HUES64 (cell line): Measurements from ENCODE around the gene SRL.

Experiments
- H3K27ac ChIP-seq: 2 replicates; pipeline ENCODE4 v1.7.0; 2013; ENCODE audit warnings: low read depth, low read length, inconsistent platforms
- H3K27me3 ChIP-seq: 2 replicates; pipeline ENCODE4 v1.6.1; 2013; ENCODE audit warnings: mild to moderate bottlenecking, low read length; ENCODE audit not compliant: insufficient read depth
- H3K36me3 ChIP-seq: 2 replicates; pipeline ENCODE4 v1.6.1; 2013; ENCODE audit warnings: mild to moderate bottlenecking, low read length; ENCODE audit not compliant: insufficient read depth
- H3K4me1 ChIP-seq: 2 replicates; pipeline ENCODE4 v1.6.1; 2013; ENCODE audit warnings: mild to moderate bottlenecking, low read length, moderate library complexity; ENCODE audit not compliant: insufficient read depth
- H3K4me3 ChIP-seq: 2 replicates; pipeline ENCODE4 v1.5.1; 2013; ENCODE audit warnings: mild to moderate bottlenecking, low read length, moderate library complexity
- H3K9ac ChIP-seq: 2 replicates; pipeline ENCODE4 v1.6.1; 2013; ENCODE audit warnings: mild to moderate bottlenecking, low read depth, low read length
- H3K9me3 ChIP-seq: 2 replicates; pipeline ENCODE4 v1.6.1; 2013; ENCODE audit warnings: low read depth, low read length; ENCODE audit not compliant: insufficient read depth
- WGBS: fragments of 150-250, 120-280 bp; methylation state at CpG from one replicate; pipeline ENCODE4 v1.1.7; 2013; ENCODE audit warnings: missing lambda C conversion rate; 5-methylcytosine and 5-hydroxymethylcytosine counted together

SRL gene

DNA sequence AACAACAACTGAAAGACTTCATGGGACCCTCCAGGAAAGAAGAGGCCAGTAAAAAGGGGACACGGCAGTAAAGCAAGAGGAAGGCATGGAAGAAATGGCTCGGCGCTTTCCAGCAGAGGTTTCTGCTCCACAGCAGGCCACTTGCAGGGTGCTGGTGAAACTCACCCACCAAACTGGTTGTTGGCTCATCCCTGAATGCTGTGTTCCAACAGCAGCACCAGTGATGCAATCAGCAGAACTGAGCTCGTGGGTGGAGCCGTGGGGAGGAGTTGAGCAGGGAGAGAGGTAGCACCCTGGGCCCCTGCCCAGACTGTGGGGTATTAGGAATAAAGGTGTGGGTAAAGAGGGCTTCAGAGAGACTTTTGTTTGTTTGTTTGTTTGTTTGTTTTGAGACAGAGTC is 62.9 kb downstream of the SRL start:
- Histone ChIP-seq H3K36me3 (no peaks in the 10 kb centered on the region), H3K4me1 (peaks cover 6% of the 10 kb centered on the region; the same call in 1 of the 2 replicates), H3K9ac (no peak overlapping the region), H3K4me3 (no peak overlapping the region), H3K27me3 (no peaks in the 10 kb centered on the region), H3K27ac (no peak overlapping the region), H3K9me3 (no peaks in the 10 kb centered on the region)
- 93% methylated on average over 5 of the region's 5 CpGs for WGBS

- Histone ChIP-seq H3K9me3 (no peaks in the 10 kb centered on the region), H3K9ac (no peak overlapping the region), H3K4me1 (peaks cover 6% of the 10 kb centered on the region; the same call in 1 of the 2 replicates), H3K36me3 (no peaks in the 10 kb centered on the region), H3K27ac (no peak overlapping the region), H3K27me3 (no peaks in the 10 kb centered on the region), H3K4me3 (no peak overlapping the region)
- 94% methylated on average over 9 of the region's 9 CpGs for WGBS
Observed at GRCh38 chr16:4178468-4179010, 63.3 kb downstream of the SRL start.

- Histone ChIP-seq H3K9me3 (no peaks in the 10 kb centered on the region), H3K4me1 (peaks cover 6% of the 10 kb centered on the region; the same call in 1 of the 2 replicates), H3K27ac (no peak overlapping the region), H3K27me3 (no peaks in the 10 kb centered on the region), H3K9ac (no peak overlapping the region), H3K4me3 (no peak overlapping the region), H3K36me3 (no peaks in the 10 kb centered on the region)
- WGBS: 55% methylated on average over 5 of the region's 5 CpGs
Observed at GRCh38 chr16:4176906-4177417, 64.9 kb downstream of the SRL start.

- Histone ChIP-seq H3K36me3 (no peaks in the 10 kb centered on the region), H3K9ac (no peak overlapping the region), H3K4me3 (no peak overlapping the region), H3K27ac (no peak overlapping the region), H3K9me3 (no peaks in the 10 kb centered on the region), H3K27me3 (no peaks in the 10 kb centered on the region), H3K4me1 (peaks cover 6% of the 10 kb centered on the region; the same call in 1 of the 2 replicates)
- 85% methylated on average over 2 of the region's 2 CpGs for WGBS
Observed at GRCh38 chr16:4175849-4176248, 66.0 kb downstream of the SRL start.

DNA sequence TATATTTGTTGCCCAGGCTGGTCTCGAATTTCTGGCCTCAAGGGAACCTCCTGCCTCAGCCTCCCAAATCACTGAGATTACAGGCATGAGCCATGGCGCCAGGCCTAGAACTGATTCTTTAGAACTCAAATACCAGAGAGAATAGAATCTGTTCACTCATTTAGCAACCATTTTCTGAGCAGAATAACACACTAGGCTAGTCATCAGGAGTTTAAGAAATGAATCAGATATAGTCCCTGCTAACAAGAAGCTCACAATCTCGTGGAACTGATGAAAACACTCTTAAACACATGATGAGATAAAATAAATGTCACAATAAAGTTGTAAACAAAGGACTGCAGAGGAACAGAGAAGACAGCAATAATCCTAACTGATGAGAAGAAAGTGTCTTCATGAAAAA is 69.8 kb downstream of the SRL start:
- H3K9ac ChIP-seq: no peak overlapping the region
- no peak overlapping the region for H3K27ac ChIP-seq
- H3K4me3 ChIP-seq: no peak overlapping the region
- no peaks in the 10 kb centered on the region for H3K36me3 ChIP-seq
- H3K4me1 ChIP-seq: peaks cover 5% of the 10 kb centered on the region; the same call in 1 of the 2 replicates
- no peaks in the 10 kb centered on the region for H3K27me3 ChIP-seq
- 90% methylated on average over 2 of the region's 3 CpGs for WGBS
- no peaks in the 10 kb centered on the region for H3K9me3 ChIP-seq

- Histone ChIP-seq H3K9me3 (no peaks in the 10 kb centered on the region), H3K27me3 (no peaks in the 10 kb centered on the region), H3K4me1 (no peaks in the 10 kb centered on the region), H3K4me3 (no peak overlapping the region), H3K36me3 (no peaks in the 10 kb centered on the region), H3K9ac (no peak overlapping the region), H3K27ac (no peak overlapping the region)
- 80% methylated on average over 6 of the region's 6 CpGs for WGBS
Observed at GRCh38 chr16:4169415-4169814, 72.5 kb downstream of the SRL start.

- Histone ChIP-seq H3K4me1 (no peaks in the 10 kb centered on the region), H3K36me3 (no peaks in the 10 kb centered on the region), H3K9me3 (no peaks in the 10 kb centered on the region), H3K4me3 (no peak overlapping the region), H3K27me3 (no peaks in the 10 kb centered on the region), H3K9ac (no peak overlapping the region), H3K27ac (no peak overlapping the region)
- 88% methylated on average over 4 of the region's 4 CpGs for WGBS
Observed at GRCh38 chr16:4166821-4167220, 75.1 kb downstream of the SRL start.

DNA sequence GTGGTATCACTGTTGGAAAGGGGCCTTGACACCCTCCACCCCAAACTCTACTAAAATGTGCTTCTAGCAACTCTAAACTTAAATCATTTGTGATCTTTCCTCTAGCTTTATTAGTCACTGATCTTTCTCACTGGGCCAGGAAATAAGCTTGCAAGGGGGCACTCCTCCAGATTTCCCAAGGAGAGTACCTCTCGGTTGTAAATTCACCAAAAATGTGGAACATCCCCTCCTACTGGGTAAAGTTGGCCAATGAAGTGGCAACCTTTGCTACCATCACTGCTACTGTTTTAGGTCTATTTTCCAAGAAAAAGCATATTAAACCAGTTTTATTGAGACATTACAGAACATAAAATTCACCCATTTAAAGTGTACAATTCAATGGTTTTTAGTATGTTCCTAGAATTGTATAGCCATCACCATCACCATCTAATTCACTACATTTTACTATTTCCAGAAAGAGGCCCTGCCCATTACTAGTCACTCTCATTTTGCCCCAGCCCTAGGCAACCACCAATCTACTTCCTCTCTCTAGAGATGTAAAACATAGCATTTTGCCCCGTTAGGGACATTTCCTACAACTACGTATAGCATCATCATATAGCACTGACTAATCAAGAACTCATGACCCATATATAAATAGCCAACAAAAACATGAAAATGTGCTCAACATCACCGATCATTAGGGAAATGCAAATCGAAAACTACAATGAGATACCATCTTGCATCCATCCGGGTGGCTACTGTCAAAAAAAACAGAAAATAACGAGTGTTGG is 81.0 kb downstream of the SRL start:
- Histone ChIP-seq H3K9ac (no peak overlapping the region), H3K9me3 (no peaks in the 10 kb centered on the region), H3K27ac (no peak overlapping the region), H3K36me3 (no peaks in the 10 kb centered on the region), H3K4me1 (no peaks in the 10 kb centered on the region), H3K4me3 (no peak overlapping the region), H3K27me3 (no peaks in the 10 kb centered on the region)
- 90% methylated on average over 7 of the region's 7 CpGs for WGBS

DNA sequence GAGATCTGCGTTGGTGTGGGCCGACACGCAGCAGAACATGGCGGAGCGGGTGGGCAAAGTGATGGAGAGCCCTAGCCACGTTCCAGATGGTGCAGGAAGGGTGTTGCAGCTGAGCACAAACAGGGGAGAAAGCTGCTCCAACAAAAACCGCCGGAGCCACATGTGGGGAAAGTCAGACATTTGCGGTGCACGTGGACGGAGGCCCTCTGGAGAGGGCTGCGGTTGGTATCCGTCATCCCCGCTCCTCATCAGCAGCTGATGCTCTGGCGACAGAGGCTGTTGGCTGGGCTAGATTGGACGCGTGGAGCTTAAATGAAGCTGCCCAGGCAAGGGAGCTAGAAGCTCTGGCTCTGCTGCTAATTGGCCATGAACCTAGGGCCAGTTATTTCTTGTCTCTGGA is 82.2 kb downstream of the SRL start:
- Histone ChIP-seq H3K9ac (no peak overlapping the region), H3K36me3 (no peaks in the 10 kb centered on the region), H3K27me3 (no peaks in the 10 kb centered on the region), H3K9me3 (no peaks in the 10 kb centered on the region), H3K4me3 (no peak overlapping the region), H3K4me1 (no peaks in the 10 kb centered on the region), H3K27ac (no peak overlapping the region)
- 92% methylated on average over 17 of the region's 17 CpGs for WGBS

- 90% methylated on average over 13 of the region's 13 CpGs for WGBS
- Histone ChIP-seq H3K27ac (no peak overlapping the region), H3K4me1 (no peaks in the 10 kb centered on the region), H3K4me3 (no peak overlapping the region), H3K9me3 (no peaks in the 10 kb centered on the region), H3K9ac (no peak overlapping the region), H3K27me3 (no peaks in the 10 kb centered on the region), H3K36me3 (no peaks in the 10 kb centered on the region)
Observed at GRCh38 chr16:4158143-4159093, 83.5 kb downstream of the SRL start.

DNA sequence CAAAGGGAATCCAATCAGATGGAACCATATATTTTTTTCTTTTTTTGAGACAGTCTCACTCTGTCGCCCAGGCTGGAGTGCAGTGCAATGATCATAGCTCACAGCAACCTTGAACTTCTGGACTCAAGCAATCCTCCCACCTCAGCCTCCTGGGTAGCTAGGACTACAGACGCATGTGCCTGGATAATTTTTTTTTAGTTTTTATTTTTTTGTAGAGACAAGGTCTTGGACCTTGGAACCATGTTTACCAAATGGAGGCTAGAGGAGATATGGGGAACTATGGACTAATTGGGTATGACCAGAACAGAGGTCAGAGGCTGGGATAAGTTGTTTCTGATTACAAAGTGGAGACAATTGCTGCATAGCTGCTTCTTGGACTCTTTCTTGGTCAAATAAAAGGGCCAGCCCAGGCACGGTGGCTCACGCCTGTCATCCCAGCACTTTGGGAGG is 84.5 kb downstream of the SRL start:
- H3K4me3 ChIP-seq: no peak overlapping the region
- WGBS: 90% methylated on average over 4 of the region's 4 CpGs

More for the DNA sequence above, 84.5 kb downstream of the SRL start:
- Histone ChIP-seq H3K36me3 (no peaks in the 10 kb centered on the region), H3K9me3 (no peaks in the 10 kb centered on the region), H3K9ac (no peak overlapping the region), H3K27ac (no peak overlapping the region), H3K27me3 (no peaks in the 10 kb centered on the region), H3K4me1 (no peaks in the 10 kb centered on the region)
